Skeletal muscle cell (primary cell): ENCODE results near the gene CDC42EP5.
A peak's percentile ranks its signal among the peaks of the same experiment; 100 is the strongest.
"Not testable (repeated sequence)": the region's sequence is repeated elsewhere in the genome, so short reads cannot be mapped to it uniquely, and the experiment has no call there.

ENCODE experiments used
- DNase-seq: peaks from one replicate; pipeline ENCODE4 v3.0.0-alpha.2; 2010; ENCODE audit warnings: low read depth
- H3K4me3 ChIP-seq: 2 replicates; pipeline ENCODE4 v1.5.1; 2011; ENCODE audit warnings: low read depth, mild to moderate bottlenecking, control low read depth, low read length, moderate library complexity

The CDC42EP5 gene

GRCh38 chr19:54452626-54453025 is 20.5 kb downstream of the CDC42EP5 start:
- H3K4me3 ChIP-seq = no peak overlapping the region
- DNase-seq = no peak

GRCh38 chr19:54451997-54452396 is 21.1 kb downstream of the CDC42EP5 start:
- H3K4me3 ChIP-seq = no peak overlapping the region
- no peak for DNase-seq

DNA sequence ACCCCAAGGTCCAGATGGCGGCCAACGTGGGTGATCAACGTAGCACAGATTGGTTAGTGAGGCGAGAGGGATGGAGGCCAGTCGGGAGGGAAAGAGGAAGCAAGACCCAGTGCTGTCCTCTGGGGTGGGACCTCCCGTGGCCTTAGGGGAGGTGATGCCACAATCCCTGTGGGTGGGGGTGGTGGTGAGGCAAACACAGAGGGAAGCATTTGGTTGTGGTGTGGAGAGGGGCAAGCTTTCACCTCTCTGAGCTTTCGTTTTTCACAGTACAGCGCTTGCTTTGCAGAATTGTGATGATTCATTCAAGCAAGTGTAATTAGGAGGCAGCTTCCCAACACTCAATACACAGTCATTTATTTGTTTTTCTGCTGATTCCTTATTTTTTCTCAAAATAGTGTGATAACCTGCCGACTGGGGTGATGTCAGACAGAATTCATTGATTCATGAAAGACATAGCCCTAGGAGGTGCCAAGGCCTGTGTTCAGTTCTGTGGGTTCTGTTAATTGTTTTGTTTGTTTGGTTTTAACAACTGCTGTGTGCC is 21.7 kb downstream of the CDC42EP5 start:
- H3K4me3 ChIP-seq = peak overlapping the region; percentile 0
- no peak for DNase-seq

- peak overlapping the region; percentile 95 for H3K4me3 ChIP-seq
- no peak for DNase-seq
Measured at GRCh38 chr19:54449701-54450069, 23.4 kb downstream of the CDC42EP5 start.

GRCh38 chr19:54448774-54449700 is 24.1 kb downstream of the CDC42EP5 start, which contains the start of gene LENG8:
TSS of gene LENG8 (plus strand) at chr19:54449199. CDS start at chr19:54451345, 2,146 bp downstream.
- peak; percentile 95 for DNase-seq
- peak within 1 kb of the TSS; percentile 95 for H3K4me3 ChIP-seq

GRCh38 chr19:54448040-54448773 is 24.9 kb downstream of the CDC42EP5 start:
- peak overlapping the region; percentile 95 for H3K4me3 ChIP-seq
- DNase-seq = no peak

DNA sequence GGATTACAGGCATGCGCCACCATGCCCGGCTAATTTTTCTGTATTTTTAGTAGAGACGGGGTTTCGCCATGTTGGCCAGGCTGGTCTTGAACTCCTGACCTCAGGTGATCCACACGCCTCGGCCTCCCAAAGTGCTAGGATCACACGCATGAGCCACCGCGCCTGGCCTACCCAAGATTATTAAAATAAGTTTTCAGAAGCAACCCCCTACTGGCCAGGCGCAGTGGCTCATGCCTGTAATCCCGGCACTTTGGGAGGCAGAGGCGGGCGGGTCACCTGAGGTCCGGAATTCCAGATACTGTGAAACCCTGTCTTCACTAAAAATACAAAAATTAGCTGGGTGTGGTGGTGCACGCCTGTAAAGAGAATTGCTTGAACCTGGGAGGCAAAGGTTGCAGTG is 26.7 kb downstream of the CDC42EP5 start:
- not testable (repeated sequence) for H3K4me3 ChIP-seq, DNase-seq

DNA sequence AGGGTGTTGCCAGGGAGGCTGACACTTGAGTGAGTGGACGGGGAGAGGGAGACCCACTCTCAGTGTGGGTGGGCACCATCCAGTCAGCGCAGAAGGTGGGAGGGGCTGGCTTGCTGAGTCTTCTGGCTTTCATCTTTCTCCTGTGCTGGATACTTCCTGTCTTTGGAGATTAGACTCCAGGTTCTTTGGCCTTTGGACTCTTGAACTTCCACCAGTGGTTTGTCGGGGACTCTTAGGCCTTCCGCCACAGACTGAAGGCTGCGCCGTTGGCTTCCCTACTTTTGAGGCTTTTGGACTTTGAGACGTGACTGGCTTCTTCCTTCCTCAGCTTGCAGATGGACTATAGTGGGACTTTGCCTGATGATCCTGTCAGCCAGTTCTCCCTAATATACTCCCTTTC is 28.4 kb downstream of the CDC42EP5 start:
- H3K4me3 ChIP-seq = no peak overlapping the region
- DNase-seq = no peak

DNA sequence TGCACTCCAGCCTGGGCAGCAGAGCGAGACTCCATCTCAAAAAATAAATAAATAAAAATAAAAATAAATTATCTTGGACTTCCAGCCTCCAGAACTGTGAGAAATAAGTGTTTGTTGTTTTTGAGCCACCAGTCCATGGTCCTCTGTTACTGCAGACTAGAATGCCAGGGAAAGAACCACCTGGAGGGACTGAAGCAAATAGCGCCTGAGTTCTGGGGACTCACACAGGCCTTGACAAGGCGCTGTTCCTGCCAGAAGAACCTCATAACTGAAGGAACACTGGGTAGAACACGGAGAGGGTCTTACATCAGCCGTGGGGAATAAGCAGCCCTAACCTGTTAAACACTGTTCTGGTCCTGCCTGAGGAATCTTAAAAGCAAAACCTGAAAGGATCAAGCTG is 32.5 kb downstream of the CDC42EP5 start:
- no peak for DNase-seq

GRCh38 chr19:54439174-54439851 is 33.8 kb downstream of the CDC42EP5 start:
- H3K4me3 ChIP-seq = no peak overlapping the region
- no peak for DNase-seq

More for the DNA sequence above, 32.5 kb downstream of the CDC42EP5 start:
- H3K4me3 ChIP-seq = no peak overlapping the region

GRCh38 chr19:54436628-54437252 is 36.4 kb downstream of the CDC42EP5 start:
- no peak for DNase-seq

GRCh38 chr19:54436031-54436523 is 37.0 kb downstream of the CDC42EP5 start:
- no peak for DNase-seq
- no peak overlapping the region for H3K4me3 ChIP-seq

More at GRCh38 chr19:54436628-54437252, 36.4 kb downstream of the CDC42EP5 start:
- H3K4me3 ChIP-seq = no peak overlapping the region

DNA sequence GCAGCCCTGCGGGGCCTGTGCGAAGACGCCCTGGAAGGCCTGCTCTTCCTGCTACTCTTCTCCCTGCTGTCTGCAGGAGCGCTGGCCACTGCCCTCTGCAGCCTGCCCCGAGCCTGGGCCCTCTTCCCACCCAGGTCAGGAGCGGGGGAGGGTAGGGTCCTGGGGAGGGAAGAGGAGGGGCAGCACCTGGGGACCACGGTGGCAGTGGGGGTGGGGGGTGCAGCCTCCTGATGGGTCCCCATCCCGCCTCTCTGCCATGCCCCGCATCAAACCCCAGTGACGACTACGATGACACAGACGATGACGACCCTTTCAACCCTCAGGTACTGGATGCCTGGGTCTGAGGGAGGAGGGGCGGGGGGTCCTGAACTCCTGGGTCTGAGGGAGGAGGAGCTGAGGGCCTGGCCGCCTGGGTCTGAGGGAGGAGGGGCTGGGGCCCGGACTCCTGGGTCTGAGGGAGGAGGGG is 37.5 kb downstream of the CDC42EP5 start:
- DNase-seq = no peak
- no peak overlapping the region for H3K4me3 ChIP-seq

DNA sequence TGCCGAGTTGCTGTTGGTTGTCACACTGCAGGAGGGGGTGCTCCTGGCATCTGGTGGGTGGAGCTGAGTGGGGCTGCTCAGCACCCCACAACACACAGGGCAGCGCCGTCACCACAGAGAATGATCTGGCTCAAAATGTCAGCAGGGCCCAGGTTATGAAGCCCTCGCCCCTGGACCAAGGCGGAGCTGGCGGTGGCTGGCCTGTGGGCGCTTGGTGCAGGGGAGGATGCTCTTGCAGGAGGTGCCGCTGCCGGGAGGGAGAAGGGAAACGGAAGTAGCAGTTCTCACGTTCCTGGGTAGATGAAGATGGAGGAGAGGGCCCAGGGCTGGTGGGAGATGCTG is 38.3 kb downstream of the CDC42EP5 start:
- H3K4me3 ChIP-seq = no peak overlapping the region
- DNase-seq = no peak

DNA sequence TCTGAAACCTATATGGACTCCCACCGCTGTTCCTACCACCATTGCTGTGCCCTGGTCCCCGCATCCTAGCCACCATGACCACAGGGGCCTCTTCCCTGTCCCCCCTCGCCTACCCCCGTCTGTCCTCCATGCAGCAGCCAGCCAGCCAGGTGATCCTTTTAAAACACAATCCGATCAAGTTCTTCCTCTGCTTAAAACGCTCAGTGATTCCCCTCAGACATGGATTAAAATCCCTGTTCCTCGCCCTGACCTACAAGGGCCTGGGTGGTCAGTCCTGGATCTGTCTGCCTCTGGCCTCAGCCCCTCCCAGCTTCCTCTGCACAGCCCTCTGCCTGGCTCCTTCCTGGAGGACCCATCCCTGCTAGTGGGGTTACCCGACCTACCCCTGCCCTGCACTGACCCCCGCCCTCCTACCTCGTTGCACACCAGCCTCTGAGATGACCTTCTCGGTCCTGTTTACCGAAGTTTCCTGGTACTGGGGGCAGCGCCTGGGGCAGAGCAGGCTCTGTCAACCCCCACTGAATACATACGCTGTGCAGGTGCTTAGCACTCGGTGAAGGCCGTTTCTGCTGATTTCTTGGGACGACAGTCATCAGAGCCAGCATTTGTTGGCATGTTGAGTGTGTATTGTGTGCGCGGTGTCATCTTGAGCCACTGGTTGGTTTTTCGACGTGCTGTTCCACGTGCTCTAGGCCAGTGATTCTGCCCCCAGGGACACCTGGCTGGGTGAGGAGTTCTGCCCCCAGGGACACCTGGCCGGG is 38.8 kb downstream of the CDC42EP5 start:
- H3K4me3 ChIP-seq = no peak overlapping the region
- DNase-seq = no peak

- DNase-seq = no peak
- H3K4me3 ChIP-seq = no peak overlapping the region
Measured at GRCh38 chr19:54433697-54434096, 39.4 kb downstream of the CDC42EP5 start.

GRCh38 chr19:54432144-54432738 is 40.9 kb downstream of the CDC42EP5 start:
- no peak for DNase-seq
- no peak overlapping the region for H3K4me3 ChIP-seq

- DNase-seq = no peak
- no peak overlapping the region for H3K4me3 ChIP-seq
Measured at GRCh38 chr19:54431255-54431838, 41.7 kb downstream of the CDC42EP5 start.
